ENCODE results near the gene DEK. TPM values are rescaled to one million over a fixed set of nuclear protein-coding genes. Genes with fewer than 3 reads are reported as not detected.
A peak's percentile ranks its signal among the peaks of the same experiment; 100 is the strongest.

DEK gene
- total and polyA plus RNA-seq, 2 of the 13 experiments (the other 11 are each of a cell fraction or from before 2014, with no cell fraction given), result 53.2 to 276 TPM

DNA sequence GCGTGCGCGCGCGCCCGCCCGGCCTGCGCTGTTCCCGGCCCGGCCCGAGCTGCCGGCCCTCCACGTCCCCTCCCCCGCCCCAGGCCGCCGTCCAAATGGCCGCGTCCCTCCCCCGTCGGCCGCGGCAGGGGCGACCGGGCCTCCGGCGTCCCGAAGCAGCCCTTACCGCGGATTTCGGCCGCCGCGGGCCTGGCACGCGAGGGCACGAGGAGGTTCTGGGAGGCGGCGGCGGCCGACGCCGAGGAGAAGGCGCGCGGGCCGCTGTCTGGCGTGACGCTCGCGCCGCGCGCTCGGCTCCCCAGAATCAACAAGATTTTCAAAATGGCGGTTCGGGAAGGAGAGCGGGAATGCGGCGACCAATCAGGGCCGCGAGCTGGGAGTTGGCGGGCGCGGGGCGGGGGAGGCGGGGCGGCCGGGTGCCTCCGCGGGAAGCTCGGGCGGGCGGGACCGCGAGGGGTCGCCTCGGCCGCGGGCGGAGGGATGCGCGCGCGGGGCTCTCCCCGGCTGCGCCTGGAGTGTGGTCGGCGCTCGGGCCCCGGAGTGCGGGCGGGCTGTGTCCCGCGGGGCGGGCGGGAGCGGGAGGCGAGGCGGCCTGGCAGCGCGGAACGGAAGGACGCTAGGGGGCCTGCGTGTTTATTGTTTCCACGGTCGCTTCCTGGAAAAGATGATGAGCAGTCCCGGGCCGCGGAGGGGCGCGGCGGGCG, at the start of gene DEK (continued):
- TF ChIP-seq ZNF281 (CRISPR knock-in tag; IDR thresholded peaks at IDR 0.05; ENCODE audit: borderline replicate concordance) (no peak), AHDC1 (CRISPR knock-in tag; IDR thresholded peaks at IDR 0.05; ENCODE audit: borderline replicate concordance) (no peak), PCBP2 (optimal IDR thresholded peaks at IDR 0.05; ENCODE audit: low read depth, low read length, poor library complexity, severe bottlenecking) (no peak), HNF4G (IDR thresholded peaks at IDR 0.05; ENCODE audit: borderline replicate concordance, low read depth, low read length) (peak; percentile 42; the same call in 1 of the 2 replicates), HNF4G (CRISPR knock-in tag; IDR thresholded peaks at IDR 0.05; ENCODE audit: borderline replicate concordance, low read depth) (peak; percentile 58; the same call in 1 of the 2 replicates), MNT (IDR thresholded peaks at IDR 0.05) (no peak), SMARCE1 (IDR thresholded peaks at IDR 0.05; ENCODE audit: borderline replicate concordance) (no peak), SIX1 (CRISPR knock-in tag; IDR thresholded peaks at IDR 0.05; ENCODE audit: borderline replicate concordance) (no peak), ZNF510 (CRISPR knock-in tag; IDR thresholded peaks at IDR 0.05; ENCODE audit: low read depth) (no peak), KDM3A (CRISPR knock-in tag; IDR thresholded peaks at IDR 0.05; ENCODE audit: low read depth) (no peak), SRY (CRISPR knock-in tag; IDR thresholded peaks at IDR 0.05) (peak; percentile 84; the same call in 1 of the 2 replicates), ZNF790 (CRISPR knock-in tag; IDR thresholded peaks at IDR 0.05; ENCODE audit: borderline replicate concordance) (no peak), ZNF781 (CRISPR knock-in tag; IDR thresholded peaks at IDR 0.05; ENCODE audit: borderline replicate concordance, not compliant biosample characterization) (no peak)
- TF ChIP-seq, protein P1, sequence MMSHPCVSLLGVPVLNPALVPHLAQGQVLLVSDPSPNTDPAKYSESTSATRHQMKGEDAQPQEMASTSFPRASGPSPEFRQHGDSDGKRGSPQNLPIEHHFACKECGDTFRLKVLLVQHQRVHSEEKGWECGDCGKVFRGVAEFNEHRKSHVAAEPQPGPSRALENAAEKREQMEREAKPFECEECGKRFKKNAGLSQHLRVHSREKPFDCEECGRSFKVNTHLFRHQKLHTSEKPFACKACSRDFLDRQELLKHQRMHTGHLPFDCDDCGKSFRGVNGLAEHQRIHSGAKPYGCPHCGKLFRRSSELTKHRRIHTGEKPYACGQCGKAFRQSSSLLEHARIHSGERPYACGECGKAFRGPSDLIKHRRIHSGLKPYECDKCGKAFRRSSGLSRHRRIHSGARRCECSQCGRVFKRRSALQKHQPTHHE (CRISPR knock-in tag; IDR thresholded peaks at IDR 0.05; ENCODE audit: borderline replicate concordance), result 0 out of 2 replicates have a peak, but pooled peaks have one; percentile 61
